Astrocyte of the cerebellum (primary cell): Measurements from ENCODE around the gene CTNND1.

ENCODE experiments used
- DNase-seq: peaks from one replicate; pipeline ENCODE4 v3.0.0-alpha.2; 2011; ENCODE audit warnings: low read depth
- H3K4me3 ChIP-seq: 2 replicates; pipeline ENCODE4 v1.5.1; 2011; ENCODE audit warnings: mild to moderate bottlenecking, low read depth, low read length, moderate library complexity
- CTCF ChIP-seq: IDR thresholded peaks from 2 replicates; pipeline ENCODE4 v1.5.1; 2012; ENCODE audit warnings: low read length, low read depth, moderate library complexity, mild to moderate bottlenecking; ENCODE audit errors: missing control alignments
- in situ Hi-C: cut with HindIII; loops from 2 replicates; pipeline ENCODE4 v1.10.0; 2017; ENCODE audit warnings: low sequenced_read_pairs

The CTNND1 gene

GRCh38 chr11:57812634-57813033 is 51.0 kb downstream of the CTNND1 start:
- H3K4me3 ChIP-seq: no peak overlapping the region
- in situ Hi-C loops: loop anchor here (5.0 to 25.0 kb wide), 2 partner anchors 100 to 700 kb away; partner anchors contain the start of genes MED19, OR5B21 and TMX2
- TF ChIP-seq CTCF: no peak
- DNase-seq: no peak

- DNase-seq: no peak
- TF ChIP-seq CTCF: no peak
- no peak overlapping the region for H3K4me3 ChIP-seq
- in situ Hi-C loops: loop anchor here (25.0 kb wide), 1 partner anchor 697 kb away; the partner anchor contains the start of gene OR5B21
Measured at GRCh38 chr11:57815476-57815875, 53.9 kb downstream of the CTNND1 start.

- no peak overlapping the region for H3K4me3 ChIP-seq
- in situ Hi-C loops: loop anchor here (25.0 kb wide), 1 partner anchor 696 kb away; the partner anchor contains the start of gene OR5B21
- no peak for TF ChIP-seq CTCF
- no peak for DNase-seq
Measured at GRCh38 chr11:57815877-57816276, 54.3 kb downstream of the CTNND1 start.

GRCh38 chr11:57818812-57819211 is 57.2 kb downstream of the CTNND1 start:
- no peak overlapping the region for H3K4me3 ChIP-seq
- in situ Hi-C loops: loop anchor here (25.0 kb wide), 1 partner anchor 693 kb away; the partner anchor contains the start of gene OR5B21
- no peak for TF ChIP-seq CTCF
- DNase-seq: no peak

GRCh38 chr11:57819252-57819979 is 57.8 kb downstream of the CTNND1 start:
- no peak for DNase-seq
- in situ Hi-C loops: loop anchor here (25.0 kb wide), 1 partner anchor 693 kb away; the partner anchor contains the start of gene OR5B21
- TF ChIP-seq CTCF: no peak
- H3K4me3 ChIP-seq: no peak overlapping the region

GRCh38 chr11:57823859-57824258 is 62.3 kb downstream of the CTNND1 start:
- in situ Hi-C loops: loop anchor here (25.0 kb wide), 1 partner anchor 688 kb away; the partner anchor contains the start of gene OR5B21
- DNase-seq: no peak
- no peak for TF ChIP-seq CTCF
- no peak overlapping the region for H3K4me3 ChIP-seq
